ENCODE measurements around the gene MARCHF4. TPM values are rescaled to one million over a fixed set of nuclear protein-coding genes. Genes with fewer than 3 reads are reported as not detected.

The MARCHF4 gene
- total and polyA plus RNA-seq, 2 of the 4 experiments (the other 2 are of a cell fraction): 2.3 to 12.0 TPM

GRCh38 chr2:216406826-216407225, 34.5 kb upstream of the MARCHF4 start:
- no TSS peak for BruUV-seq (replicated peaks)
- no CpG with 5 or more reads among the region's 3 CpGs for WGBS, 2 experiments (ENCODE audit: extremely low coverage in 2 of 2, insufficient read length in 1 of 2)
- Histone ChIP-seq H4K8ac (ENCODE audit: low read depth in 2 of 2, low read length in 2 of 2) (no peak overlapping the region), H4K5ac (ENCODE audit: low read depth, low read length) (no peak overlapping the region), H3K4me2 (ENCODE audit: low read depth, low read length) (no peak overlapping the region), H3K9ac (ENCODE audit: low read depth, low read length) (no peak overlapping the region), H3K4me1 (ENCODE audit: control insufficient read depth, insufficient read depth, low read length) (no peaks in the 10 kb centered on the region), H3K27me3 (ENCODE audit: control insufficient read depth, insufficient read depth, low read length) (no peaks in the 10 kb centered on the region; the same call in 1 of the 2 replicates), H2BK20ac (ENCODE audit: low read depth, low read length) (no peak overlapping the region), H3K4me3 (ENCODE audit: insufficient read depth, low read depth, low read length) (no peak overlapping the region), H2BK15ac (ENCODE audit: low read depth, low read length) (no peak overlapping the region), H3K9me1 (ENCODE audit: insufficient read depth, low read length) (no peaks in the 10 kb centered on the region; the same call in 1 of the 2 replicates), H3K27ac (ENCODE audit: insufficient read depth, low read length) (no peak overlapping the region), H2AFZ (replicated peaks; ENCODE audit: low read length, poor library complexity) (no peak overlapping the region), H3K4ac (ENCODE audit: low read depth, low read length) (no peak overlapping the region), H3K56ac (ENCODE audit: extremely low read depth, insufficient read depth, low read length) (no peak overlapping the region), H3K79me1 (ENCODE audit: low read depth in 1 of 2, low read length in 2 of 2) (no peaks in the 10 kb centered on the region), H3K18ac (ENCODE audit: low read depth, low read length) (no peak overlapping the region), H4K20me1 (ENCODE audit: insufficient read depth, low read length) (no peaks in the 10 kb centered on the region), H4K91ac (ENCODE audit: insufficient read depth, low read depth, low read length) (no peak overlapping the region), H3K23ac (ENCODE audit: low read depth, low read length) (no peak overlapping the region), H2AK5ac (ENCODE audit: low read depth, low read length) (no peak overlapping the region), H3K36me3 (ENCODE audit: control insufficient read depth, insufficient read depth, low read length) (no peaks in the 10 kb centered on the region), H3K9me3 (ENCODE audit: control insufficient read depth, insufficient read depth, low read length) (no peaks in the 10 kb centered on the region), H2BK5ac (ENCODE audit: low read depth, low read length, poor library complexity, severe bottlenecking) (no peak overlapping the region), H2BK120ac (ENCODE audit: low read depth, low read length) (no peak overlapping the region), H2AK9ac (replicated peaks; ENCODE audit: low read depth, low read length, poor library complexity) (no peak overlapping the region), H3K14ac (replicated peaks; ENCODE audit: low read depth, low read length) (no peak overlapping the region)
- ChIA-PET CTCF (no interaction called here), POLR2A (ENCODE audit: unreplicated experiment) (no interaction called here)
- ATAC-seq (ENCODE audit: low read depth) (no peak), DNase-seq (no peak)
- intact Hi-C loops (cut with micrococcal nuclease) (no loop called here), in situ Hi-C loops (cut with MboI; ENCODE audit: low sequenced_read_pairs) (loop anchor here (25.0 kb wide), 1 partner anchor 195 kb away; no protein-coding TSS in a partner anchor), dilution Hi-C loops (cut with HindIII; ENCODE audit: low sequenced_read_pairs, unreplicated experiment) (no loop called here)
- TF ChIP-seq SMC3 (IDR thresholded peaks at IDR 0.05; ENCODE audit: low read depth, low read length): no peak
- TF ChIP-seq MXI1 (IDR thresholded peaks at IDR 0.05; ENCODE audit: borderline replicate concordance, low read depth, low read length): no peak
- no peak for TF ChIP-seq BHLHE40 (IDR thresholded peaks at IDR 0.05; ENCODE audit: low read depth, low read length)

Measured in IMR-90 (cell line).